ENCODE measurements around the gene ERBB4. TPM values are rescaled to one million over a fixed set of nuclear protein-coding genes. Genes with fewer than 3 reads are reported as not detected.

ERBB4 gene
- total RNA-seq, 4 donors from 2014 or later = 5.5 to 21.0 (median 18.3) TPM

DNA sequence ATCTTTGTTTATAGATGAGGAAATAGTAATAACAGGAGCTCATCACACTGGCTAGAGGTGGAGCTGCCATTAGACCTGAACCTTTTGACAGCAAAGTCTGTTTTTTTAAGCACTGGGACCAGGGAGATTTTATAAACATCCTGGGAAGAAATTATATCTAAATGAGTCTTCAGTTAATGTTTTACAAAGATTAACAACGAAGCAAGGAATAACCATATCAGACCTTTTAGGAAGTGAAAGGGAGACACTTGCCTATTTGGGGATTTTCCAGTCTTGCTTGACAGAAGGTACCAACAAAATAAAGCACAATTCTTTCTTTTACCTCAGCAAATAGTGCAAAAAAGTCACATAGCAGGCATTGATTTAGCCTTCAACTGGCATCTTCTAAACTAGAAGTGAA lies 1205.2 kb downstream of the ERBB4 start:
- WGBS, 2 donors = 29 to 30% methylated on average over 1 of the region's 1 CpG
- DNase-seq = no peak
- Histone ChIP-seq H3K27me3 (no peaks in the 10 kb centered on the region), H3K4me3 (replicated peaks in 1 of 3) (no peak overlapping the region), H3K27ac (no peak overlapping the region), H3K4me1 (no peaks in the 10 kb centered on the region), H3K36me3 (no peaks in the 10 kb centered on the region), H3K9me3 (no peaks in the 10 kb centered on the region)
- intact Hi-C loops (cut with DNase I) = no loop called here
- TF ChIP-seq POLR2A (IDR thresholded peaks at IDR 0.05) = no peak
- TF ChIP-seq, protein P1, sequence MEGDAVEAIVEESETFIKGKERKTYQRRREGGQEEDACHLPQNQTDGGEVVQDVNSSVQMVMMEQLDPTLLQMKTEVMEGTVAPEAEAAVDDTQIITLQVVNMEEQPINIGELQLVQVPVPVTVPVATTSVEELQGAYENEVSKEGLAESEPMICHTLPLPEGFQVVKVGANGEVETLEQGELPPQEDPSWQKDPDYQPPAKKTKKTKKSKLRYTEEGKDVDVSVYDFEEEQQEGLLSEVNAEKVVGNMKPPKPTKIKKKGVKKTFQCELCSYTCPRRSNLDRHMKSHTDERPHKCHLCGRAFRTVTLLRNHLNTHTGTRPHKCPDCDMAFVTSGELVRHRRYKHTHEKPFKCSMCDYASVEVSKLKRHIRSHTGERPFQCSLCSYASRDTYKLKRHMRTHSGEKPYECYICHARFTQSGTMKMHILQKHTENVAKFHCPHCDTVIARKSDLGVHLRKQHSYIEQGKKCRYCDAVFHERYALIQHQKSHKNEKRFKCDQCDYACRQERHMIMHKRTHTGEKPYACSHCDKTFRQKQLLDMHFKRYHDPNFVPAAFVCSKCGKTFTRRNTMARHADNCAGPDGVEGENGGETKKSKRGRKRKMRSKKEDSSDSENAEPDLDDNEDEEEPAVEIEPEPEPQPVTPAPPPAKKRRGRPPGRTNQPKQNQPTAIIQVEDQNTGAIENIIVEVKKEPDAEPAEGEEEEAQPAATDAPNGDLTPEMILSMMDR (IDR thresholded peaks at IDR 0.05) = no peak

DNA sequence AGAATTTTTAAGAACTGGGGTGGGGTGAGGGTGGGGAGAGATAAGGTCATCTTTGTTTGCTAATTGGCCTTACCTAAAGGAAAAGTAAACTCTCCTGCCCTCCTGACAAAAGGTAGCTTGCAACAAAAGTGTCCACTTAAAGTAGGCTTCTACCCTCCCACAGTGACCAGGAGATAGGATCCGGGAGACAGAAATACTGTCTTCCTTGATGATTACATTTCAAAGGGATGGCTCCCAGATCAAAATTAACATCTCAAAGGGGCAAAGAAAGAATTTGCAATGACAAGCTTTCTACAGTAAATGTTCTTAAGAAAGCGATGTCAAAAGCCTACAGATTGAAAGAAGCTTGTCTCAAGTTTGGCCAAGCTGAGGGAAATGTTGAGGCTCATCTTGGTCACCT lies 1206.9 kb downstream of the ERBB4 start:
- Histone ChIP-seq H3K27me3 (no peaks in the 10 kb centered on the region), H3K4me3 (replicated peaks in 1 of 3) (no peak overlapping the region), H3K27ac (no peak overlapping the region), H3K9me3 (no peaks in the 10 kb centered on the region), H3K4me1 (no peaks in the 10 kb centered on the region), H3K36me3 (no peaks in the 10 kb centered on the region)
- DNase-seq = no peak
- intact Hi-C loops (cut with DNase I) = no loop called here
- WGBS, 2 donors = 43 to 56% methylated on average over 2 of the region's 2 CpGs
- TF ChIP-seq, protein P1 (IDR thresholded peaks at IDR 0.05) = no peak
- no peak for TF ChIP-seq POLR2A (IDR thresholded peaks at IDR 0.05)

DNA sequence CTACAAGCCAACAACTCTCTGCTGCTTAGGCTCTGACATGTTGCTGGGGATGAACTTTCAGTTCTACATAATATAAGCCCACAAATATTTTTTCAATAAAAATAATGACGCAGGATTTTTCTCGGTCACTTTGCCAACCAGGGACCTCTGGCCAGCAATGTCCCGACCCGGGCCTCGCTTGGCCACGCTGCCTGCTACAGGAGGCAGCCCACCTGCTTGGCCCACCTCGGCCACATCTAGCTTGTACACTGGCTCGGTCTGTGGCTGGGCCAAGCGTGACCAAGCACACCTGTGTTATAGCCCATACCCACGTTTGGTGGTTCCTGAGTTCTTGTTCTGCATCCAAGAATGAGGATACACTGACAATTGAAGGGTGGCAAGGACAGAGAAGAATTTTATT lies 1208.7 kb downstream of the ERBB4 start:
- intact Hi-C loops (cut with DNase I) = no loop called here
- 92 to 98% methylated on average over 10 of the region's 10 CpGs for WGBS, 2 donors

DNA sequence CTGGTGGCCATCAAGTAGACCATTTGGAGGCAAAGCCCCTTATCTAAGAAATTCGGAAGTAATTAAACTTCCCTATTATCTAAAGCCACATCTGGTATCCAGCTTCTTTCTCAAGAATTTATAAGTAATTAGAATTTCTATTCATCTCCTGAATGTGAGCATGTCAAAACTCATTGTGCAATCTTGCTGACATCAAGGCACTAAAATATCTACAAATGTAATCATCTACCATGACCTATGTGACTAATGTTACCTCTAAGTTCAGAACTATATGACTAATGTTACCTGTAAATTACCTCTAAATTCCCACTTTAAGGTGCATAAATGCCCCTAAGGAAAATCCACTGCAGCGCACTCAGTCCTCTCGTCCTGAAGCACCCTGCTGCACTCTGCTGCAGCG lies 1209.2 kb downstream of the ERBB4 start:
- no peaks in the 10 kb centered on the region for H3K36me3 ChIP-seq
- H3K4me3 ChIP-seq (replicated peaks in 1 of 3) = no peak overlapping the region
- H3K9me3 ChIP-seq = no peaks in the 10 kb centered on the region
- no peak overlapping the region for H3K27ac ChIP-seq
- 88 to 89% methylated on average over 4 of the region's 4 CpGs for WGBS, 2 donors
- no peaks in the 10 kb centered on the region for H3K4me1 ChIP-seq
- no peak for DNase-seq
- H3K27me3 ChIP-seq = no peaks in the 10 kb centered on the region
- intact Hi-C loops (cut with DNase I) = no loop called here
- TF ChIP-seq, protein P1 (IDR thresholded peaks at IDR 0.05) = no peak
- no peak for TF ChIP-seq POLR2A (IDR thresholded peaks at IDR 0.05)

More for the DNA sequence above, 1208.7 kb downstream of the ERBB4 start:
- DNase-seq = no peak
- H3K27ac ChIP-seq = no peak overlapping the region
- H3K9me3 ChIP-seq = no peaks in the 10 kb centered on the region
- H3K4me3 ChIP-seq (replicated peaks in 1 of 3) = no peak overlapping the region
- TF ChIP-seq, protein P1 (IDR thresholded peaks at IDR 0.05) = no peak
- H3K4me1 ChIP-seq = no peaks in the 10 kb centered on the region
- H3K36me3 ChIP-seq = no peaks in the 10 kb centered on the region
- no peaks in the 10 kb centered on the region for H3K27me3 ChIP-seq

DNA sequence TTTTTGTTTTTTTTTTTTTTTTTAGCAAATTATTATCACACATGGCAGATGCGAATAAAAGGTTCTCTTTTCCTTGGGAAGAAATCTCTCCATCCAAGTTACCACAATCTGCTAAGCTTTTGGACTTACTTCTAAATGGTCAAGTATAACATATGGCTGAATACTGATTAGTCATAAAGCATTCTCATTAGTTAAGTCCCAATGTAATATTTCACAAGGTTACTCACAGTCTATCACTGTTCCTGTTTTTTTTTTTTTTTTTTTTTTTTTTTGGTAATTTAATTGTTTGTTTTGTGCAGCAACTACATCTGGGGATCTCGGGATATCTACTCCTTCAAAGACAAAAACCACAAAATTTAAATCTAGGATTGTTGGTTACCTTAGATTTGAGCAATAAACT lies 1210.5 kb downstream of the ERBB4 start:
- Histone ChIP-seq H3K36me3 (no peaks in the 10 kb centered on the region), H3K4me3 (replicated peaks in 1 of 3) (no peak overlapping the region), H3K4me1 (no peaks in the 10 kb centered on the region), H3K27me3 (no peaks in the 10 kb centered on the region), H3K27ac (no peak overlapping the region), H3K9me3 (no peaks in the 10 kb centered on the region)
- DNase-seq = no peak
- 84 to 85% methylated on average over 2 of the region's 2 CpGs for WGBS, 2 donors
- TF ChIP-seq, protein P1 (IDR thresholded peaks at IDR 0.05) = no peak
- no peak for TF ChIP-seq POLR2A (IDR thresholded peaks at IDR 0.05)
- intact Hi-C loops (cut with DNase I) = no loop called here

Small RNAs within 50 kb of the gene (microRNA-seq; reads per million reads assigned to microRNA genes)
- gene MIR548F2 = not detected

Small RNAs within 50 kb of the gene (small RNA-seq; reads per million reads assigned to genes)
- gene MIR548F2 = not detected
- gene RNA5SP119 = not detected
